HG02885 (cell line): ENCODE data around the gene RHOT2.
A peak's percentile ranks its signal among the peaks of the same experiment; 100 is the strongest.

Experiments used
- ATAC-seq: cut with Tn5 transposase; IDR thresholded peaks from one replicate; pipeline ENCODE4 v1.9.1; 2021; ENCODE audit warnings: mild to moderate bottlenecking; ENCODE audit not compliant: unreplicated experiment, poor library complexity

Gene RHOT2

DNA sequence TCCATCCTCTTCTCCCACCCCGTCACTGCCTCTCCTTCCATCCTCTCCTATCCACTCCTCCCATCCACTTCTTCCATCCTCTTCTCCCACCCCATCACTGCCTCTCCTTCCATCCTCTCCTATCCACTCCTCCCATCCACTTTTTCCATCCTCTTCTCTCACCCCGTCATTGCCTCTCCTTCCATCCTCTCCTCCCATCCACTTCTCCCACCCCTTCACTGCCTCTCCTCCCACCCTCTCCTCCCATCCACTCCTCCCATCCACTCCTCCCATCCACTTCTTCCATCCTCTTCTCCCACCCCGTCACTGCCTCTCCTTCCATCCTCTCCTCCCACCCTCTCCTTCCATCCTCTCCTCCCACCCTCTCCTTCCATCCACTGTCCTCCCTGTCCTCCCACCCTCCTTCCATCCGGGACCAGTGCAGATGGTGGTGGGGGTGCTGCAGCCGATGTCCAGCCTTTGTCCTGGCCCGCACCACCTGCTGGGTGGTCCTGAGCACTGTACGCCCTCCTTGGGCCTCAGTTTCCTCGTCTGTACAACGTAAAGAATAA is 36.0 kb upstream of the RHOT2 start:
- ATAC-seq = no peak

- ATAC-seq = no peak
These were observed 35.2 kb upstream of the RHOT2 start for GRCh38 chr16:632486-633335.

- no peak for ATAC-seq
These were observed 34.4 kb upstream of the RHOT2 start for GRCh38 chr16:633336-634050.

DNA sequence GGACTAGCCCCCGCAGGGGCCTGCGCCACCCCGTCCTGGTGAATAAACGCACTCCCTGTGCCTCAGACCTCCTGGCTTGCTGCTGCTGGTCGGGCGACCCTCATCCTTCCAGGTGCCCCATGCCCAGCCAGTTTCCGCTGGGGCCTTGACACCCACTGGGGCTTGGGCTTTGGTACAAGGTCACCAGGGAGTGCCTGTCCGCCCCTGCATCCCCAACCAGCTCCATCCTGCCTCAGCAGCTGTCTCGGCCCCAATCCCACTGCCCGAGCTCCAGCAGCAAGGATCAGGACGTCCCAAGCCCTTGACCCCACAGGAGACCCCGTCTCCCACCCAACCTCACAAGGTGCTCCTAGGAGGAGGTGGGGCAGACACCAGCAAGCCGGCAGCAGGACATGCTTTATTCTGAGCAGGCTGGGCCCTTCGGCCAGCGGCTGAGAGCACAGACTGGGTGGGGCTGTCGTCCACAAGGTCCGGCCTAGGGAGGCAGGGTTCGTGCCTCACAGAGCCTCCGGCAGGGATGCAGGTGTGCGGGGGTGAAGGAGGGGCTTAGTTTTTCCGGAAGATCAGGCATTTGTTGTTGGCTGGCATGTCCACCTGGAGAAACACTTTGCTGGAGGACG is 33.8 kb upstream of the RHOT2 start:
- no peak for ATAC-seq

GRCh38 chr16:634996-635395 is 32.9 kb upstream of the RHOT2 start:
- no peak for ATAC-seq

DNA sequence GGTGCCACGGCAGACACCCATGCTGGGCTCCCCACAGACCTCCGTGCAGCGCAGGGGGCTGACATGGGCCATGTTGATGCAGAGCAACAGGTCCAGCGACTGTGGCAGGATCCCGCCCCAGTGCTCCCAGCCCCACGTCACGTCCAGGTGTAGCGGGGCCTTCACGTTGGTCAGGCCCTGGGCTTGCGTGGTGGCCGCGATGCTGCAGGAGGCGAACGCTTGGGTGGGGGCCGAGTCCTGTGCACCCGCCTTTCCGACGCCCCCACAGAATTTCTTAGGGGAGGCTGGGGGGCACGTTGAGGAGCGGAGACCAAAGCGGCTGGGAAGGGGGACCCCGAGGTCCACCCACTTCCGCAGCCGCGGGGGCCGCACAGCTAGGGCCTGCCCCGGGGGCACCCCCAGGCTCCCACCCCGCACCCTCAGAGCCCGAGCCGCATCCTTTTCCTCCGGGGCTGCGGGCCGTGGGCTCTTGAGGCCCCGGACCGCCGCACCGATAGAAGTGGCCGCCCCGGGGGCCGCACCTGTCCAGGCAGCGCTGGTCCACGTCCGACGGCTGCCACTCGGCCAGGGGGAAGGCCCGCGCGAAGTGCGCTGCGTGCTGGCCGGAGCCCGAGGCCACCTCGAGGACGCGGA is 32.2 kb upstream of the RHOT2 start:
- ATAC-seq = peak; percentile 12

GRCh38 chr16:636206-637080 is 31.5 kb upstream of the RHOT2 start, which contains the start of gene METTL26:
Gene METTL26, minus strand, starts transcription at chr16:636305. Its CDS starts 15 bp downstream, at chr16:636290.
- ATAC-seq = peak; percentile 74

GRCh38 chr16:637081-638018 is 30.6 kb upstream of the RHOT2 start:
- no peak for ATAC-seq

GRCh38 chr16:638034-638543 is 29.8 kb upstream of the RHOT2 start:
- no peak for ATAC-seq

GRCh38 chr16:638836-639235 is 29.1 kb upstream of the RHOT2 start:
- no peak for ATAC-seq

DNA sequence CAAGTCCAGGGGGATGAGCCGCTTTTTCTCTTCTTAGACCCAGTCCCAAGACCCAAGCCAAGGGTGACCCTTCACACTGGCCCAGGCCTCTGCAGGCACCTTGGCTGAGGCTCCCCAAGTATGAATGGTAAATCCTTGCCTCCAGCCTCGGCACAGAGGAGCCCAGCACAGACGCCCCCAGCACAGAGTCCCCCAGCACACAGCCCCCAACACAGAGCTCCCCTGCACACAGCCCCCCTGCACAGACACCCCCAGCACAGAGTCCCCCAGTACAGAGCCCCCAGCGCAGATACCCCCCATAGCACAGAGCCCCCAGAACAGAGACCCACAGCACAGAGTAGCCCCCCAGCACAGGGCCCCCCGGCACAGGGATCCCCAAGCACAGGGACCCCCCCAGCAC is 27.3 kb upstream of the RHOT2 start:
- ATAC-seq = no peak

- peak; percentile 56 for ATAC-seq
These were observed 26.4 kb upstream of the RHOT2 start, which contains the start of gene MCRIP2 for GRCh38 chr16:641326-642188. Gene MCRIP2, plus strand, starts transcription at chr16:641828. Its CDS starts 164 bp downstream, at chr16:641992.

DNA sequence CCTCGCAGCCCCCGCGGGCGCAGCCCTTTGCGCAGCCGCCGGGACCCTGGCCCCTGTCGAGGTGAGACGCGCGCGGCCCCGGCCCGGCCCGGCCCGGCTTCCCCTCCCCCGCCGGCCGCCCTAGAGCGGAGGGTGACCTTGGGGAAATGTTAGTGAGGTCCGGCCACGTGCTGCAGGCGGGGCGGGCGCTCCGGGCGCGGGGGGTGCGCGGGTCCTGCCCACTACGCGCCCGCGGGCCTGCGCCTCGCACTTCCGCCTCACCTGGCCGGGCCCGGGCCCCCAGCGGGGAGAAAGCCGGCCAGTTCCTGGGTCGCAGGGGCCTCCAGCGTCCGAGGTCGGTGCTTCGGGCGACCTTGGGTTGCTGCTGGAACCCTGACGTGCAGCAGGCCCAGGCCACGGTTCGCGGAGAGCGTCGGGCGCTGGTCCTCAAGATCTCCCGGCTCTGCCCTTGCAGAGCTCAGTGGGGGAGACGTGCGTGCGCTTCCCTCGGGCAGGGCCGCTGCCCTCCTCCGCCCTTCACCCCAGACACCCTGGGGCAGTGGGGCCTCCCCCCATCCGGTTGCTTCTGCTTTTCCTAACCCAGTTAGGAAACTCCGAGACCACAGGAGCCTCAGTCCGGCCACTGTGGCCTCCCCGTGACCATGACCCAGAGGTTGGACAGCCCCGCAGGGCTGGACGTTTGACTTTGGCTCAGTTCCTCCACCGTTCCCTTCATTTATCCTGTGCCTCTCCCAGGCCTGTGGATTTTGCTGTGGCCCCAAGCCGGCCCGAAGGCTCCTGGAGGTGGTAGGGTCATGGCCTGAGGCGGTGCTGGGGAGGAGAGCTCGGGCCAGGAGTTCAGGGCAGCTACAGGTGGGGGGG is 25.5 kb upstream of the RHOT2 start:
- ATAC-seq = peak; percentile 50

GRCh38 chr16:643050-643368 is 24.9 kb upstream of the RHOT2 start:
- ATAC-seq = no peak

DNA sequence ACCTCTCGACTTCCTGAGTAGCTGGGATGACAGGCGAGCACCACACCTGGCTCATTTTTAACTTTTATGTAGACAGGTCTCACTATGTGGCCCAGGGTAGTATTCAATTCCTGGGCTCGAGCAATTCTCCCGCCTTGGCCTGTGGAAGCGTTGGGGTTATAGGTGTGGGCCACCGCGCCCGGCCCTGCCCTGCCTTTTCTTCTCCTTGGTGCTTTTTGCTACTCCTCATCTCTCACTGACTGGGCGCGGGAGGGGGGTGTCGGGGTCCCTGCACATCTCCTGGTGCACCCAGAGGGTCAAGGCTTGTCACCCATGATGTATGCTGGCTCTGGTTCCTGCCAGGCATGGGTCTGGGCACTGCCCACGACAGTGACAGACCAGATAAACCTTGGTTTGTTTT is 23.4 kb upstream of the RHOT2 start:
- no peak for ATAC-seq
